ENCODE measurements around the gene SMCP.

The SMCP gene

GRCh38 chr1:152888126-152888525, 10.0 kb downstream of the SMCP start:
- no peak for DNase-seq

GRCh38 chr1:152899027-152899426, 20.9 kb downstream of the SMCP start:
- DNase-seq, result no peak

- no peak for DNase-seq
Measured at GRCh38 chr1:152899883-152900282, 21.8 kb downstream of the SMCP start.

GRCh38 chr1:152901631-152902030, 23.5 kb downstream of the SMCP start:
- no peak for DNase-seq

- no peak for DNase-seq
Measured at GRCh38 chr1:152902636-152903035, 24.5 kb downstream of the SMCP start.

GRCh38 chr1:152904688-152905440, 26.7 kb downstream of the SMCP start:
- no peak for DNase-seq

GRCh38 chr1:152906023-152906565, 28.0 kb downstream of the SMCP start:
- DNase-seq, result no peak

GRCh38 chr1:152907686-152908601, 29.8 kb downstream of the SMCP start, which contains the start of gene IVL:
Gene IVL (plus strand): TSS chr1:152908546. CDS start chr1:152909798, 1,252 bp downstream.
- no peak for DNase-seq

- no peak for DNase-seq
Measured at GRCh38 chr1:152909206-152909605, 31.1 kb downstream of the SMCP start.

- DNase-seq, result no peak
Measured at GRCh38 chr1:152912471-152912870, 34.3 kb downstream of the SMCP start.

GRCh38 chr1:152912900-152913299, 34.8 kb downstream of the SMCP start:
- no peak for DNase-seq

GRCh38 chr1:152917794-152918193, 39.7 kb downstream of the SMCP start:
- no peak for DNase-seq

- DNase-seq, result no peak
Measured at GRCh38 chr1:152919071-152919470, 40.9 kb downstream of the SMCP start.

GRCh38 chr1:152924191-152924590, 46.1 kb downstream of the SMCP start:
- DNase-seq, result no peak

- DNase-seq, result no peak
Measured at GRCh38 chr1:152926091-152926490, 48.0 kb downstream of the SMCP start.

GRCh38 chr1:152928671-152929070, 50.5 kb downstream of the SMCP start:
- DNase-seq, result no peak

- DNase-seq, result no peak
Measured at GRCh38 chr1:152932170-152932811, 54.2 kb downstream of the SMCP start.

- DNase-seq, result no peak
Measured at GRCh38 chr1:152933196-152933595, 55.1 kb downstream of the SMCP start.
